Esophagus squamous epithelium (tissue), 5 donors: ENCODE results near the gene ST3GAL3. TPM values are rescaled to one million over a fixed set of nuclear protein-coding genes. Genes with fewer than 3 reads are reported as not detected.

Experiments used
- DNase-seq: peaks from one replicate; lab custom pipeline; 2025; lab: John Stamatoyannopoulos, UW
- H3K27ac ChIP-seq, 4 donors: fragments of 200-600 bp; sonication (generic); one replicate each; pipeline ENCODE4 v1.5.1; 2016 to 2019; ENCODE audit warnings: mild to moderate bottlenecking in 1 of 4
- H3K27me3 ChIP-seq, 4 donors: fragments of 200-600 bp; sonication (generic); 1 replicate in 3 of 4; 2 replicates in 1 of 4; pipeline versions ENCODE4 v1.5.1 to v1.6.0; 2017 to 2021; ENCODE audit warnings: antibody characterized with exemption in 1 of 4
- H3K36me3 ChIP-seq, 3 donors: fragments of 200-600 bp; sonication (generic); one replicate each; pipeline ENCODE4 v1.5.1; 2016 to 2019
- H3K4me1 ChIP-seq, 3 donors: fragments of 200-600 bp; sonication (generic); one replicate each; pipeline ENCODE4 v1.5.1; 2017 to 2019
- H3K4me3 ChIP-seq, 4 donors: fragments of 200-600 bp; sonication (generic); 1 replicate in 3 of 4; 2 replicates in 1 of 4; pipeline ENCODE4 v1.5.1; 2016 to 2019; ENCODE audit warnings: mild to moderate bottlenecking in 2 of 4, moderate library complexity in 1 of 4
- H3K9me3 ChIP-seq, 3 donors: fragments of 200-600 bp; sonication (generic); one replicate each; pipeline ENCODE4 v1.5.1; 2016 to 2019
- CTCF ChIP-seq, 6 experiments: fragments of 450-650 bp in 4 of 6; fragments of 200-600 bp in 2 of 6; sonication (generic) in 2 of 6; IDR thresholded peaks; one replicate each; pipeline ENCODE4 v1.5.1; 2016 to 2019; ENCODE audit warnings: antibody characterized with exemption in 6 of 6, mild to moderate bottlenecking in 4 of 6, moderate library complexity in 4 of 6
- POLR2A ChIP-seq, 4 donors: fragments of 450-650 bp; IDR thresholded peaks; one replicate each; pipeline ENCODE4 v1.6.1; 2017; ENCODE audit warnings: antibody characterized with exemption in 4 of 4, mild to moderate bottlenecking in 4 of 4, moderate library complexity in 3 of 4
- WGBS, 2 donors: methylation state at CpG; one replicate each; pipeline ENCODE4 v1.1.5; 2018; 5-methylcytosine and 5-hydroxymethylcytosine counted together
- intact Hi-C: fragments of 100-400 bp; cut with DNase I; formaldehyde crosslinking; loops from one replicate; pipeline ENCODE4 v1.15.0; 2022
- total RNA-seq, 4 donors: library from RNA; depleted of rRNA; stranded (reverse); fragments of >200 nt; gene quantifications; one replicate each; pipeline ENCODE4 v1.1.0, GENCODE V29; 2016
- donor health status: DM: yes; HTN: yes; CAD: no.

ST3GAL3 gene
- total RNA-seq, 4 donors from 2014 or later = 2.8 to 10.7 (median 7.1) TPM

GRCh38 chr1:43930168-43930948, 223.0 kb downstream of the ST3GAL3 start:
- Histone ChIP-seq H3K36me3 (peaks cover 0 to 8% (median 0%) of the 10 kb centered on the region in 3 donors), H3K9me3 (no peaks in the 10 kb centered on the region), H3K4me3 (no peak overlapping the region), H3K4me1 (peaks cover 17 to 57% (median 40%) of the 10 kb centered on the region in 3 donors), H3K27me3 (peaks cover 0 to 22% (median 0%) of the 10 kb centered on the region in 4 donors), H3K27ac (peak overlapping the region in 2 of 4 donors; percentile 52)
- intact Hi-C loops = no loop called here
- no peak for TF ChIP-seq POLR2A (IDR thresholded peaks at IDR 0.05)
- peak in 5 of 6 experiments; percentile 23 to 64 (median 37) for TF ChIP-seq CTCF (IDR thresholded peaks at IDR 0.05)
- no peak for DNase-seq
- 77 to 80% methylated on average over 3 to 7 of the region's 10 CpGs for WGBS, 2 donors

DNA sequence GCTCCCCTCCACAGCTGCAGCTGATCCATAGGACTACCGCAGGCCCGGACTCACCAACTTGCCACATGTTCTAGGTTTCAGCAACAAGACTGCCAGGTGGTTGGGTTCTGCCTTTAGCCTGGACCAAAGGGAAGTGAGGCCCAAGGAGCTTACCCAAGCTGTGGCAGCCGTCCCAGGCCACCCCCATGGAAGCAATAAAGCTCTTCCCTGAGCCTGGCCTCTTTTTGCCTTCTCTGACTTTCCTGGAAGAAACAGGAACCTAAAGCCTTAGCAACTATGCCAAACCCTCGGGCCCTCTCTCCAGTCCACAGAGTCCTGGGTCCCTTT, 223.6 kb downstream of the ST3GAL3 start:
- Histone ChIP-seq H3K36me3 (peaks cover 0 to 2% (median 0%) of the 10 kb centered on the region in 3 donors), H3K4me3 (no peak overlapping the region), H3K9me3 (no peaks in the 10 kb centered on the region), H3K27ac (peak overlapping the region in 2 of 4 donors; percentile 52), H3K4me1 (peaks cover 21 to 63% (median 45%) of the 10 kb centered on the region in 3 donors), H3K27me3 (peaks cover 0 to 22% (median 0%) of the 10 kb centered on the region in 4 donors)
- DNase-seq = no peak
- WGBS, 2 donors = 17% methylated on average over 2 of the region's 4 CpGs; no CpG with 5 or more reads in 1 of the 2 donors
- no peak for TF ChIP-seq CTCF (IDR thresholded peaks at IDR 0.05)
- intact Hi-C loops = no loop called here

DNA sequence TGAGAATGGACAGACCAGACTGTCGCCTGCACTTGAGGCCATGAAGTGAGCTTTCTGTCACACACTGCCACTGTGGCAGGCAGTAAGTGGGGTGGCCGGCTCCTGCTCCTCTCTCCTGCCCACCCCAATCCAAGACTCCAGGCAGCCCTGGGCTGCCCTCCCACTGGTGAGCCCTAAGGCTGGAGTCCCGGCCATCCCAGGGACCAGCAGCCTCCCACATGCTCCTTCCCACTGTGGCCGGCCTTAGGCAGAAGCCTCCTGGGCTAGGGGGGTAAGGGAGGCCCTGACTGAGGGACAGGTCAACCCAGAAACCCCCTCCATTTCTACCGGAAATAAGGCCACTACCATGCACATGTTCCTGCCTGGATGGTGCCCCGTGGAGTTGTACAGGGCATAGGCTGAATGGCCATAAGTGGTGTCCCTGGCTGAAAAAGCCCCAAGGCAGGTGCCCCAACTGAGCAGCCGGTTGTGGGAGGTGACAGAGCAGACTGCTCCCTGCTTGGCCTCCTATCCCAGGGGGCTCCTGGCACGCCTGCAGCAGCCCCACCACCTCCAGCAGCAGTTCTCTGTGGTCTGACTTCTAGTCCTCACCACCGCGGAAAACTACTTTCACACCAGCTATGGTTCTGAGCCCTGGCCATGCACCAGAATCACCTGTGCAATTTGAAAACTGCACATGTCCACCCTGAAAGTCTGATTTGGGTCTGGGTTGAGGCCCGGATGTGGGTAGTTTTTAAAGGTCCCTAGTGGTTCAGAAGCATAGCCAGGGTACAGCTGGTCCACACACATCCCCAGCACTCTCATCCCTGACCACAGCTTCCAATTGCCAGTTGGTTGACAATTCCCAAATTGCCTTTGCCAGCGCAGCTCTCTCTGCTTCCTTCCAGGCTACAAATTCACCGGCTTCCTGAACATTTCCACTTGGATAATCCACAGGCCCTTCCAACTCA, 224.7 kb downstream of the ST3GAL3 start:
- WGBS, 2 donors = 90 to 94% methylated on average over 3 to 5 of the region's 13 CpGs

GRCh38 chr1:43932786-43933385, 225.6 kb downstream of the ST3GAL3 start:
- peaks cover 25 to 81% (median 58%) of the 10 kb centered on the region in 3 donors for H3K4me1 ChIP-seq
- peaks cover 0 to 3% (median 0%) of the 10 kb centered on the region in 3 donors for H3K36me3 ChIP-seq
- H3K27me3 ChIP-seq = peaks cover 0 to 22% (median 0%) of the 10 kb centered on the region in 4 donors
- no peak for TF ChIP-seq POLR2A (IDR thresholded peaks at IDR 0.05)
- no peak for TF ChIP-seq CTCF (IDR thresholded peaks at IDR 0.05)
- WGBS, 2 donors = 41 to 53% methylated on average over 3 to 5 of the region's 8 CpGs
- peak overlapping the region; percentile 22 to 61 (median 44) for H3K4me3 ChIP-seq
- H3K27ac ChIP-seq = peak overlapping the region; percentile 57 to 74 (median 66)
- no peaks in the 10 kb centered on the region for H3K9me3 ChIP-seq
- no peak for DNase-seq
- intact Hi-C loops = no loop called here

More for the DNA sequence above, 224.7 kb downstream of the ST3GAL3 start:
- Histone ChIP-seq H3K36me3 (peaks cover 0 to 1% (median 0%) of the 10 kb centered on the region in 3 donors), H3K9me3 (no peaks in the 10 kb centered on the region), H3K4me1 (peaks cover 25 to 72% (median 53%) of the 10 kb centered on the region in 3 donors), H3K27ac (no peak overlapping the region), H3K27me3 (peaks cover 0 to 22% (median 0%) of the 10 kb centered on the region in 4 donors), H3K4me3 (no peak overlapping the region)
- intact Hi-C loops = no loop called here
- no peak for TF ChIP-seq POLR2A (IDR thresholded peaks at IDR 0.05)
- TF ChIP-seq CTCF (IDR thresholded peaks at IDR 0.05) = no peak
- no peak for DNase-seq
